Lung (tissue), 12 donors: Measurements from ENCODE around the gene POLDIP3. TPM values are rescaled to one million over a fixed set of nuclear protein-coding genes. Genes with fewer than 3 reads are reported as not detected.

Experiments
- ATAC-seq: fragments of 200-7000 bp; cut with Tn5 transposase; one replicate; pipeline ENCODE4 v1.9.1; 2020; ENCODE audit warnings: moderate number of reproducible peaks; ENCODE audit not compliant: insufficient read depth, low FRiP score
- DNase-seq, 3 donors: peaks; one replicate each; pipeline ENCODE4 v3.0.0-alpha.2; 2013 to 2017
- H3K27ac ChIP-seq, 2 donors: one replicate each; pipeline ENCODE4 v1.5.1; 2013; ENCODE audit warnings: mild to moderate bottlenecking in 2 of 2, moderate library complexity in 2 of 2, control low read depth in 1 of 2, inconsistent platforms in 1 of 2, low read depth in 1 of 2, low read length in 1 of 2
- H3K27me3 ChIP-seq, 3 donors: one replicate each; pipeline ENCODE4 v1.5.1; 2013; ENCODE audit warnings: low read length in 2 of 3; ENCODE audit not compliant: control insufficient read depth in 3 of 3, insufficient read depth in 3 of 3
- H3K36me3 ChIP-seq, 4 donors: one replicate each; pipeline ENCODE4 v1.5.1; 2013; ENCODE audit warnings: low read length in 4 of 4, mild to moderate bottlenecking in 1 of 4, moderate library complexity in 1 of 4; ENCODE audit not compliant: control insufficient read depth in 4 of 4, insufficient read depth in 4 of 4
- H3K4me1 ChIP-seq, 5 donors: one replicate each; pipeline ENCODE4 v1.5.1; 2013; ENCODE audit warnings: low read length in 5 of 5, mild to moderate bottlenecking in 2 of 5, moderate library complexity in 1 of 5; ENCODE audit not compliant: control insufficient read depth in 5 of 5, insufficient read depth in 5 of 5
- H3K4me3 ChIP-seq: one replicate; pipeline ENCODE4 v1.5.1; 2013; ENCODE audit warnings: mild to moderate bottlenecking, control low read depth, moderate library complexity
- H3K9ac ChIP-seq, 2 donors: one replicate each; pipeline ENCODE4 v1.5.1; 2013; ENCODE audit warnings: low read length in 2 of 2, control low read depth in 1 of 2; ENCODE audit not compliant: insufficient read depth in 1 of 2
- H3K9me3 ChIP-seq, 4 donors: one replicate each; pipeline ENCODE4 v1.5.1; 2013; ENCODE audit warnings: low read length in 3 of 4, mild to moderate bottlenecking in 1 of 4, moderate library complexity in 1 of 4; ENCODE audit not compliant: control insufficient read depth in 4 of 4, insufficient read depth in 3 of 4
- CTCF ChIP-seq: IDR thresholded peaks from 2 replicates; pipeline ENCODE4 v1.5.1; 2012; ENCODE audit warnings: mild to moderate bottlenecking; ENCODE audit errors: control extremely low read depth, extremely low read depth
- WGBS, 2 donors: extraction: QIAGEN DNeasy Blood & Tissue Kit; methylation state at CpG; one replicate each; pipeline ENCODE4 v1.1.7; 2013; 5-methylcytosine and 5-hydroxymethylcytosine counted together
- polyA plus RNA-seq, 2 donors: library from polyadenylated mRNA; stranded (reverse); fragments of 200-250 nt; gene quantifications; one replicate each; pipeline ENCODE4 v1.2.1, GENCODE V29; 2013
- total RNA-seq, 2 donors: library from RNA; depleted of rRNA in 1 of 2; stranded (reverse); fragments of >200 nt in 1 of 2; gene quantifications; one replicate each; pipeline ENCODE4 v1.2.1, GENCODE V29; 2014 to 2021
- donor health status: control.
- donor health status: control.
- donor health status: Bipolar disorder and iron deficiency.
- donor health status: healthy.
- donor health status: DM: yes; HTN: yes; CAD: no.

The POLDIP3 gene
- total and polyA plus RNA-seq, 4 donors = 20.5 to 62.1 (median 42.7) TPM

DNA sequence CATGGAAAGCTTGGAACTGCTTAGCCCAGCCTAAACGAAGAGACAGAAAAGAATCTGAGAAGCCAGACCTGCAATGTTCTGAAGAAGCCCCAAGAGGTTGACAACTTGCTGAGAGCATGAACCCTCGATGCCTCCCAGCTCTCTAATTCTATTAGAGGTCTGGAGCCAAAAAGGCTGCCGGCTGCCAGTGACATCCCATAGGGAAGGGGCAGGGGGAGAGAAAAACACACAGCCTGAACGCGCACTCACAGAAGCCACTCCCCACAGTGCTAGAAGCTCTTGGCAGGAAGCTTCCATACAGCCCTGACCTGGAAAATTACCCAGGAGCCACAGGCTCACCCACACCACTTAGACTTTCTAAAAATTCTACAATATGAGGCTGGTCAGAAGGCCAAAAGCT lies 18.3 kb downstream of the POLDIP3 start:
- H3K27ac ChIP-seq = peak overlapping the region in 1 of 2 donors; percentile 62
- no peak overlapping the region for H3K4me3 ChIP-seq
- no peak for TF ChIP-seq CTCF
- 62 to 69% methylated on average over 5 of the region's 5 CpGs for WGBS, 2 donors
- no peaks in the 10 kb centered on the region for H3K27me3 ChIP-seq
- no peak for DNase-seq
- H3K36me3 ChIP-seq = peaks cover 38 to 76% (median 65%) of the 10 kb centered on the region in 4 donors
- H3K4me1 ChIP-seq = peaks cover 0 to 5% (median 0%) of the 10 kb centered on the region in 5 donors
- H3K9ac ChIP-seq = no peak overlapping the region
- no peaks in the 10 kb centered on the region for H3K9me3 ChIP-seq
- no peak for ATAC-seq

DNA sequence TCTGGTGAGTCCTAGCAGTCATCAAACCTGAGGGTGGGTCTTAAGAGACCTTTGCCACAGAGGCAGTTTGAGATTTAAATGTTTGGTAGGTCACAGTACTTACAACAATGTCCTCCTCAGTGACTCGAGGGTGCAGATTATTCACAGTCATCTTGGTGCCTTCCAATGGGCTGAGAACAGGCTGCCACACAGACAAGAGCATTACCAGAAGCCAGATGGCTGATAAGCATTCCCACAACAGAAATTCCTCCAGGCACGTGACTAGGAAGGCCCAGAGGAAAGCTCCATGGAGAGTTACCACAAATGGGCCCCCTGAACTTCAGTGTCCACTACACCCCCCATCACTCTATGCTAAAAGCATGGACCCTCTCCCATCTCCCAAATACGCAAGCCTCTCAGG lies 19.2 kb downstream of the POLDIP3 start:
- Histone ChIP-seq H3K4me1 (peaks cover 0 to 5% (median 0%) of the 10 kb centered on the region in 5 donors), H3K9ac (no peak overlapping the region), H3K9me3 (no peaks in the 10 kb centered on the region), H3K36me3 (peaks cover 38 to 71% (median 65%) of the 10 kb centered on the region in 4 donors), H3K27me3 (no peaks in the 10 kb centered on the region), H3K4me3 (no peak overlapping the region), H3K27ac (peak overlapping the region in 1 of 2 donors; percentile 62)
- no peak for TF ChIP-seq CTCF
- WGBS, 2 donors = 84 to 89% methylated on average over 3 of the region's 3 CpGs
- DNase-seq = no peak
- ATAC-seq = no peak

DNA sequence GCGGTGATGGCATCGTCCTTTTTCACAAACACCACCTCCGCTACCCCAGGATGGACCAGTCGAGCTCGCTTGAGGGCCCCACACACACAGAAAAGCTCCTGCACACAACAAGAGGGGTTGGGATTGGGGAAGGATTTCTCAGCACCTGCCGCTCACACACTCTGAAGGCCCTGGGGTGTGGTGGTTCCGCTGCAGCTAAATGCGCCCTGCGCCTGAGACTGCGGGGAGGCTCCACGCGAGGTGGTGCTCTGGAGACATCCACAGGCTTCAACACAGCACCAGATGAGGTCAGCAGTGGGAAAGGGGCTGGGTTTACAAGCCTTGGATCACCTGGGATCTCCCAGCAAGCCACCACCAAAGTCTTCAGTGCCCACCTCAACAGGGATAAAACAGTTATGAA lies 22.7 kb downstream of the POLDIP3 start:
- Histone ChIP-seq H3K27ac (no peak overlapping the region), H3K9ac (no peak overlapping the region), H3K4me3 (no peak overlapping the region), H3K9me3 (no peaks in the 10 kb centered on the region), H3K36me3 (peaks cover 35 to 66% (median 58%) of the 10 kb centered on the region in 4 donors), H3K27me3 (no peaks in the 10 kb centered on the region), H3K4me1 (peaks cover 0 to 4% (median 0%) of the 10 kb centered on the region in 5 donors)
- 96 to 99% methylated on average over 12 of the region's 12 CpGs for WGBS, 2 donors
- no peak for TF ChIP-seq CTCF
- no peak for ATAC-seq
- DNase-seq = no peak

DNA sequence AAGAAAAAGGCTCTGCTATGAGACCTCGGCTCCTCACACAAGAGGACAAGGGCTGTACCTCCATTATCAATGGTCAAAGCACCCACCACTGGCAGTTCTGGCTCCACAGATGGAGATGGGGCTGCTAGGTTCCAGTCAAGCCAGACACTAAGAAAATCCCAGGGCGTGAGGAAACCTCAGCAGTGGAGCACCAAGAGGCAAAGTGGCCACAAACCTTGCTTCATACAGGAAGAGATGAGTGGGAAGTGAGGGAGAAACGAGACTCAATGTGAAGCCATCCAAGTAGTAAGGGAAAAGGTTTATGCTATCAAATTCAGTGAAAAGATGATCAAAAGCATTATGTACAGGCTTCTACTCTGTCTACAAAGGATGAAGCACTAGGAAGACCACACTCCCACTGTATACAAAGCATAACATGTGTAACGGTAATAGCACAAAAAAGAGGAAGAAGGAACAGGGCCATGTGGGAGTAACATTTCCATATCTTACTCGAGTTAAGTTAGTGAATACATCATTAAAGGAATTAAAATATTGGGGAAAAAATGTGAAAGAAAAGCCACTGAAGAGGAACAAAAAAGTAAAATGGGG lies 27.0 kb downstream of the POLDIP3 start:
- peaks cover 31 to 65% (median 50%) of the 10 kb centered on the region in 4 donors for H3K36me3 ChIP-seq
- no peak overlapping the region for H3K4me3 ChIP-seq
- TF ChIP-seq CTCF = no peak
- no peaks in the 10 kb centered on the region for H3K4me1 ChIP-seq
- ATAC-seq = peak; percentile 53
- H3K27ac ChIP-seq = no peak overlapping the region
- H3K27me3 ChIP-seq = no peaks in the 10 kb centered on the region
- no peak overlapping the region for H3K9ac ChIP-seq
- H3K9me3 ChIP-seq = no peaks in the 10 kb centered on the region
- WGBS, 2 donors = 40 to 75% methylated on average over 5 of the region's 5 CpGs
- DNase-seq = no peak
